Measurements from ENCODE around the gene IBTK.

The IBTK gene

DNA sequence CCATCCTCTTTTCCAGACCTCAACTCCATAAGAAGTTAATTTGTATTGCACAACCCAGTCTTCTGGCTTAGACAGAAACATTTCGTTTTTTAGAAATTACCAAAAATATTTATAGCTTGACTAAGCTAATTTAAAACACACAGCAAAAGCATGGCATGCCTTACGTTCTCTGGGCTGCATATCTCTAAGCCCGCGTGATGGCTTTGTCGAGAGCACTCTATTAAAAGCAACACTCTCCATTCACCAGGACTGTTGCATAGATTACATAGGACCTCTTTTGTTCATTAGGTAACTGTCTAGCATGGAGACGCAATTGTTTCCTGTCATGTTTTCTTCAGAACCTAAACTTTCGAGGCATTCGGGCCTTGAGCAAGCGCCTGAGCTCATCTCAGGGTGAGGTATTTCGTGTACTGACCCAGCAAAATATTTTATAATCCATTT lies 104.5 kb downstream of the IBTK start:
- H3K27me3 ChIP-seq (ENCODE audit: insufficient read depth, low read length, poor library complexity, severe bottlenecking): no peaks in the 10 kb centered on the region
- H3K9ac ChIP-seq (ENCODE audit: low read depth, low read length, poor library complexity, severe bottlenecking): no peak overlapping the region
- H3F3A ChIP-seq (ENCODE audit: low read depth): no peaks in the 10 kb centered on the region
- H3K4me1 ChIP-seq (ENCODE audit: insufficient read depth, low read length, poor library complexity, severe bottlenecking): no peaks in the 10 kb centered on the region
- TF ChIP-seq, protein P1, sequence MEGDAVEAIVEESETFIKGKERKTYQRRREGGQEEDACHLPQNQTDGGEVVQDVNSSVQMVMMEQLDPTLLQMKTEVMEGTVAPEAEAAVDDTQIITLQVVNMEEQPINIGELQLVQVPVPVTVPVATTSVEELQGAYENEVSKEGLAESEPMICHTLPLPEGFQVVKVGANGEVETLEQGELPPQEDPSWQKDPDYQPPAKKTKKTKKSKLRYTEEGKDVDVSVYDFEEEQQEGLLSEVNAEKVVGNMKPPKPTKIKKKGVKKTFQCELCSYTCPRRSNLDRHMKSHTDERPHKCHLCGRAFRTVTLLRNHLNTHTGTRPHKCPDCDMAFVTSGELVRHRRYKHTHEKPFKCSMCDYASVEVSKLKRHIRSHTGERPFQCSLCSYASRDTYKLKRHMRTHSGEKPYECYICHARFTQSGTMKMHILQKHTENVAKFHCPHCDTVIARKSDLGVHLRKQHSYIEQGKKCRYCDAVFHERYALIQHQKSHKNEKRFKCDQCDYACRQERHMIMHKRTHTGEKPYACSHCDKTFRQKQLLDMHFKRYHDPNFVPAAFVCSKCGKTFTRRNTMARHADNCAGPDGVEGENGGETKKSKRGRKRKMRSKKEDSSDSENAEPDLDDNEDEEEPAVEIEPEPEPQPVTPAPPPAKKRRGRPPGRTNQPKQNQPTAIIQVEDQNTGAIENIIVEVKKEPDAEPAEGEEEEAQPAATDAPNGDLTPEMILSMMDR (conservative IDR thresholded peaks at IDR 0.05; ENCODE audit: low read length): no peak
- TF ChIP-seq EZH2phosphoT487 (IDR thresholded peaks at IDR 0.05; ENCODE audit: borderline replicate concordance): no peak
- H4K20me1 ChIP-seq (ENCODE audit: insufficient read depth, low read length, poor library complexity, severe bottlenecking): no peaks in the 10 kb centered on the region
- H3K79me2 ChIP-seq (ENCODE audit: insufficient read depth, low read length): no peaks in the 10 kb centered on the region
- no peak overlapping the region for H2AFZ ChIP-seq (ENCODE audit: low read length)
- H3K36me3 ChIP-seq (ENCODE audit: insufficient read depth, low read length): no peaks in the 10 kb centered on the region
- H3K4me3 ChIP-seq (ENCODE audit: low read length, poor library complexity, severe bottlenecking): no peak overlapping the region
- H3K9me2 ChIP-seq (replicated peaks; ENCODE audit: low read depth, low read length): no peaks in the 10 kb centered on the region
- no peaks in the 10 kb centered on the region for H3K9me3 ChIP-seq (ENCODE audit: insufficient read depth, low read depth, low read length)
- no peak overlapping the region for H3K4me2 ChIP-seq (ENCODE audit: low read depth, low read length, poor library complexity, severe bottlenecking)

DNA sequence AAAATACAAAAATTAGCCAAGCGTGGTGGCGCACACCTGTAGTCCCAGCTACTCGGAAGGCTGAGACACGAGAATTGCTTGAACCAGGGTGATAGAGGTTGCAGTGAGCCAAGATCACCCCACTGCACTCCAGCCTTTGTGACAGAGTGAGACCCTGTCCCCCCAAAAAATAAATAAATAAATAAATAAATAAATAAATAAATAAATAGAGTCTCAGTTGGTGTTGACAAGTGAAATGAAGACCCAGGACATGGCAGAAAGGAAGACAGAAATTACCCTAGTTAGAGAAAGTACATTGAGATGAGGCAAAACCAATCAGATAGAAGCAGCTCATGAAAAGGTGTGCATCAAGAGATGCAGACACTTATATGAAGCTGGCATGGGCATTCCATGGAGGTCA lies 105.0 kb downstream of the IBTK start:
- Histone ChIP-seq H3K9ac (ENCODE audit: low read depth, low read length, poor library complexity, severe bottlenecking) (no peak overlapping the region), H3K4me1 (ENCODE audit: insufficient read depth, low read length, poor library complexity, severe bottlenecking) (no peaks in the 10 kb centered on the region), H3K27me3 (ENCODE audit: insufficient read depth, low read length, poor library complexity, severe bottlenecking) (no peaks in the 10 kb centered on the region), H3K9me3 (ENCODE audit: insufficient read depth, low read depth, low read length) (no peaks in the 10 kb centered on the region), H3K36me3 (ENCODE audit: insufficient read depth, low read length) (no peaks in the 10 kb centered on the region), H4K20me1 (ENCODE audit: insufficient read depth, low read length, poor library complexity, severe bottlenecking) (no peaks in the 10 kb centered on the region), H3K9me2 (replicated peaks; ENCODE audit: low read depth, low read length) (no peaks in the 10 kb centered on the region), H3K79me2 (ENCODE audit: insufficient read depth, low read length) (no peaks in the 10 kb centered on the region), H3F3A (ENCODE audit: low read depth) (no peaks in the 10 kb centered on the region), H3K4me3 (ENCODE audit: low read length, poor library complexity, severe bottlenecking) (no peak overlapping the region), H2AFZ (ENCODE audit: low read length) (no peak overlapping the region), H3K4me2 (ENCODE audit: low read depth, low read length, poor library complexity, severe bottlenecking) (no peak overlapping the region)
- TF ChIP-seq EZH2phosphoT487 (IDR thresholded peaks at IDR 0.05; ENCODE audit: borderline replicate concordance): no peak
- TF ChIP-seq, protein P1 (conservative IDR thresholded peaks at IDR 0.05; ENCODE audit: low read length): no peak

DNA sequence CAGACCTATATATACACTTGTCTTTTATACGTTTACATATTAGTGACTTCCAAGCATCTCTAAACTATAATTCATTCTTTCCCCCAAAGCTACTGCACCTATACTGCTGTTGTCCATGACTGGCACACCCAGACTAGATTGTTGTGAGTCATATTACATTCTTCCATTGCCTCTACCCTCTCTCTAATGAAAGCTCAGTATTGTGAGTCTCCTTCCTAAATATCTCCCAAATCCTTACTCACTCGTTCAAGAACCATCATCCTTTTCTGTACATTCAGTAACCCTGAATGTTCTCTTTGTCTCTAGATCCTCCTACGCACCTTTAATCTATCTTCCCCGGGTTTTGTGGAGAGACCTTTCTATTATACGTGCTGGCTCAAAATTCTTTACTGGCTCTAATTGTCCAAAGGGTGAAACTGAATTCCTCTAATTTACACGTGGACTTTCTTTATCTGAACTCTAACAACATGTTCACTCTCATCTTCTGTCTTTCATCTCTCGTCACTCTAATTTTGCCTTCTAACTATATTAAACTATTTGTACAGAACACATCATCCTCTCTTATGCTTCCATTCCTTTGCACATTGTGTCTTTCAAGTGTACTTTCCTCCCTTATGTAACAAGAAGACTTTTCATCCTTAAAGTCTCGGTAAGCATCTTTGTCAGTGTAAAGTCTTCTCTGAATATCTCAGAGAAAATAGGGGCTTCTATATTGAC lies 109.3 kb downstream of the IBTK start:
- no peaks in the 10 kb centered on the region for H3K27me3 ChIP-seq (ENCODE audit: insufficient read depth, low read length, poor library complexity, severe bottlenecking)
- no peaks in the 10 kb centered on the region for H3K9me2 ChIP-seq (replicated peaks; ENCODE audit: low read depth, low read length)
- H2AFZ ChIP-seq (ENCODE audit: low read length): no peak overlapping the region
- H3K79me2 ChIP-seq (ENCODE audit: insufficient read depth, low read length): no peaks in the 10 kb centered on the region
- H4K20me1 ChIP-seq (ENCODE audit: insufficient read depth, low read length, poor library complexity, severe bottlenecking): no peaks in the 10 kb centered on the region
- no peaks in the 10 kb centered on the region for H3K9me3 ChIP-seq (ENCODE audit: insufficient read depth, low read depth, low read length)
- H3F3A ChIP-seq (ENCODE audit: low read depth): no peaks in the 10 kb centered on the region
- TF ChIP-seq, protein P1 (conservative IDR thresholded peaks at IDR 0.05; ENCODE audit: low read length): no peak
- no peak for TF ChIP-seq EZH2phosphoT487 (IDR thresholded peaks at IDR 0.05; ENCODE audit: borderline replicate concordance)
- no peaks in the 10 kb centered on the region for H3K36me3 ChIP-seq (ENCODE audit: insufficient read depth, low read length)
- no peak overlapping the region for H3K4me2 ChIP-seq (ENCODE audit: low read depth, low read length, poor library complexity, severe bottlenecking)
- no peak overlapping the region for H3K9ac ChIP-seq (ENCODE audit: low read depth, low read length, poor library complexity, severe bottlenecking)
- H3K4me3 ChIP-seq (ENCODE audit: low read length, poor library complexity, severe bottlenecking): no peak overlapping the region
- H3K4me1 ChIP-seq (ENCODE audit: insufficient read depth, low read length, poor library complexity, severe bottlenecking): no peaks in the 10 kb centered on the region

All from Loucy (cell line).